Fibroblast of lung (primary cell): Measurements from ENCODE around the gene CACNA2D3. TPM values are rescaled to one million over a fixed set of nuclear protein-coding genes. Genes with fewer than 3 reads are reported as not detected.

ENCODE experiments used
- DNase-seq, 2 donors: peaks; one replicate each; pipeline versions ENCODE4 v3.0.0 to v3.0.0-alpha.2; 2010; ENCODE audit warnings: low read depth in 2 of 2
- H2AFZ ChIP-seq: 2 replicates; pipeline ENCODE4 v1.5.1; 2012; ENCODE audit warnings: low read length, control low read depth, inconsistent platforms
- H3K27ac ChIP-seq: 2 replicates; pipeline ENCODE4 v1.5.1; 2011; ENCODE audit warnings: low read length, control low read depth; ENCODE audit not compliant: insufficient read depth
- H3K27me3 ChIP-seq: 2 replicates; pipeline ENCODE4 v1.5.1; 2011; ENCODE audit warnings: mild to moderate bottlenecking, low read length; ENCODE audit not compliant: control insufficient read depth, insufficient read depth
- H3K36me3 ChIP-seq: 2 replicates; pipeline ENCODE4 v1.5.1; 2011; ENCODE audit warnings: low read length; ENCODE audit not compliant: control insufficient read depth, insufficient read depth
- H3K4me1 ChIP-seq: 2 replicates; pipeline ENCODE4 v1.5.1; 2011; ENCODE audit warnings: low read length; ENCODE audit not compliant: control insufficient read depth, insufficient read depth; ENCODE audit errors: extremely low read depth
- H3K4me2 ChIP-seq: 2 replicates; pipeline ENCODE4 v1.5.1; 2011; ENCODE audit warnings: low read length, control low read depth; ENCODE audit not compliant: insufficient read depth; ENCODE audit errors: extremely low read depth
- H3K4me3 ChIP-seq, 4 experiments: fragments of 200-600 bp in 1 of 4; sonication (generic) in 1 of 4; replicated peaks in 1 of 4; 2 replicates each; pipeline ENCODE4 v1.5.1; 2011 to 2016; ENCODE audit warnings: low read length in 4 of 4, low read depth in 3 of 4, mild to moderate bottlenecking in 3 of 4, control low read depth in 2 of 4, inconsistent platforms in 1 of 4, mixed read lengths in 1 of 4; ENCODE audit not compliant: insufficient read depth in 1 of 4; ENCODE audit errors: control extremely low read depth in 1 of 4
- H3K79me2 ChIP-seq: 2 replicates; pipeline ENCODE4 v1.5.1; 2012; ENCODE audit warnings: mild to moderate bottlenecking, low read length, inconsistent platforms; ENCODE audit not compliant: control insufficient read depth, insufficient read depth
- H3K9ac ChIP-seq: 2 replicates; pipeline ENCODE4 v1.5.1; 2011; ENCODE audit warnings: mild to moderate bottlenecking, low read length, control low read depth; ENCODE audit not compliant: insufficient read depth
- H3K9me3 ChIP-seq: 2 replicates; pipeline ENCODE4 v1.5.1; 2012; ENCODE audit warnings: low read depth, low read length; ENCODE audit not compliant: control insufficient read depth, insufficient read depth
- H4K20me1 ChIP-seq: 2 replicates; pipeline ENCODE4 v1.5.1; 2011; ENCODE audit warnings: low read length; ENCODE audit not compliant: control insufficient read depth, insufficient read depth; ENCODE audit errors: extremely low read depth
- CTCF ChIP-seq, 2 donors: IDR thresholded peaks in 1 of 2; conservative IDR thresholded peaks in 1 of 2; 1 replicate in 1 of 2; 2 replicates in 1 of 2; pipeline ENCODE4 v1.5.1; 2011 to 2012; ENCODE audit warnings: low read length in 2 of 2, control low read depth in 1 of 2, inconsistent platforms in 1 of 2, low read depth in 1 of 2, mild to moderate bottlenecking in 1 of 2
- EZH2 ChIP-seq: IDR thresholded peaks from 2 replicates; pipeline ENCODE4 v1.5.1; 2012; ENCODE audit warnings: low read length, control low read depth, mild to moderate bottlenecking; ENCODE audit errors: missing control alignments
- polyA plus RNA-seq, 2 donors: library from polyadenylated mRNA; depleted of rRNA in 1 of 2; stranded (reverse) in 1 of 2; unstranded in 1 of 2; fragments of >200 nt; gene quantifications; 2 replicates each; pipeline ENCODE4 v1.2.1, GENCODE V29; 2011 to 2012; ENCODE audit warnings: missing spikeins in 1 of 2
- total RNA-seq: library from RNA; depleted of rRNA; stranded (reverse); fragments of >200 nt; gene quantifications from 2 replicates; pipeline ENCODE4 v1.2.1, GENCODE V29; 2014

Gene CACNA2D3
- total and polyA plus RNA-seq, 2 donors (not counting 1 experiment from before 2014, with no cell fraction given), result 1.8 to 11.5 TPM

- no peaks in the 10 kb centered on the region for H3K4me1 ChIP-seq
- no peak for TF ChIP-seq EZH2
- TF ChIP-seq CTCF (conservative IDR thresholded peaks at IDR 0.05 in 1 of 2, IDR thresholded peaks at IDR 0.05 in 1 of 2; ENCODE audit: low read depth in 1 of 2, low read length in 2 of 2), result no peak
- H3K4me3 ChIP-seq, result no peak overlapping the region
- H3K4me2 ChIP-seq, result no peak overlapping the region
- H3K79me2 ChIP-seq, result no peaks in the 10 kb centered on the region
- H4K20me1 ChIP-seq, result no peaks in the 10 kb centered on the region
- H3K36me3 ChIP-seq, result no peaks in the 10 kb centered on the region
- no peak overlapping the region for H3K9ac ChIP-seq
- no peak overlapping the region for H2AFZ ChIP-seq
- DNase-seq, result peak in 1 of 2 donors; percentile 1
- no peaks in the 10 kb centered on the region for H3K27me3 ChIP-seq
- no peak overlapping the region for H3K27ac ChIP-seq
- H3K9me3 ChIP-seq, result no peaks in the 10 kb centered on the region
Observed at GRCh38 chr3:54681706-54682105, 559.4 kb downstream of the CACNA2D3 start.

GRCh38 chr3:54685213-54685612 is 562.9 kb downstream of the CACNA2D3 start:
- H3K9ac ChIP-seq, result no peak overlapping the region
- no peak overlapping the region for H3K4me3 ChIP-seq
- TF ChIP-seq EZH2 (no peak), CTCF (conservative IDR thresholded peaks at IDR 0.05 in 1 of 2, IDR thresholded peaks at IDR 0.05 in 1 of 2; ENCODE audit: low read depth in 1 of 2, low read length in 2 of 2) (no peak)
- no peaks in the 10 kb centered on the region for H3K36me3 ChIP-seq
- no peaks in the 10 kb centered on the region for H3K27me3 ChIP-seq
- H3K4me2 ChIP-seq, result no peak overlapping the region
- no peaks in the 10 kb centered on the region for H4K20me1 ChIP-seq
- no peaks in the 10 kb centered on the region for H3K4me1 ChIP-seq
- no peak overlapping the region for H2AFZ ChIP-seq
- DNase-seq, result no peak
- no peaks in the 10 kb centered on the region for H3K9me3 ChIP-seq
- no peak overlapping the region for H3K27ac ChIP-seq
- no peaks in the 10 kb centered on the region for H3K79me2 ChIP-seq

GRCh38 chr3:54691289-54691771 is 569.0 kb downstream of the CACNA2D3 start:
- H3K79me2 ChIP-seq, result no peaks in the 10 kb centered on the region
- no peaks in the 10 kb centered on the region for H3K27me3 ChIP-seq
- no peak overlapping the region for H2AFZ ChIP-seq
- H3K36me3 ChIP-seq, result no peaks in the 10 kb centered on the region
- no peaks in the 10 kb centered on the region for H4K20me1 ChIP-seq
- TF ChIP-seq EZH2 (no peak), CTCF (conservative IDR thresholded peaks at IDR 0.05 in 1 of 2, IDR thresholded peaks at IDR 0.05 in 1 of 2; ENCODE audit: low read depth in 1 of 2, low read length in 2 of 2) (no peak)
- no peaks in the 10 kb centered on the region for H3K9me3 ChIP-seq
- H3K9ac ChIP-seq, result no peak overlapping the region
- no peak overlapping the region for H3K4me2 ChIP-seq
- H3K27ac ChIP-seq, result no peak overlapping the region
- H3K4me1 ChIP-seq, result no peaks in the 10 kb centered on the region
- H3K4me3 ChIP-seq, result no peak overlapping the region
- peak; percentile 28 to 70 for DNase-seq
